Measurements from ENCODE around the gene PDPR.
"Not testable (repeated sequence)": the region's sequence is repeated elsewhere in the genome, so short reads cannot be mapped to it uniquely, and the experiment has no call there.

PDPR gene

DNA sequence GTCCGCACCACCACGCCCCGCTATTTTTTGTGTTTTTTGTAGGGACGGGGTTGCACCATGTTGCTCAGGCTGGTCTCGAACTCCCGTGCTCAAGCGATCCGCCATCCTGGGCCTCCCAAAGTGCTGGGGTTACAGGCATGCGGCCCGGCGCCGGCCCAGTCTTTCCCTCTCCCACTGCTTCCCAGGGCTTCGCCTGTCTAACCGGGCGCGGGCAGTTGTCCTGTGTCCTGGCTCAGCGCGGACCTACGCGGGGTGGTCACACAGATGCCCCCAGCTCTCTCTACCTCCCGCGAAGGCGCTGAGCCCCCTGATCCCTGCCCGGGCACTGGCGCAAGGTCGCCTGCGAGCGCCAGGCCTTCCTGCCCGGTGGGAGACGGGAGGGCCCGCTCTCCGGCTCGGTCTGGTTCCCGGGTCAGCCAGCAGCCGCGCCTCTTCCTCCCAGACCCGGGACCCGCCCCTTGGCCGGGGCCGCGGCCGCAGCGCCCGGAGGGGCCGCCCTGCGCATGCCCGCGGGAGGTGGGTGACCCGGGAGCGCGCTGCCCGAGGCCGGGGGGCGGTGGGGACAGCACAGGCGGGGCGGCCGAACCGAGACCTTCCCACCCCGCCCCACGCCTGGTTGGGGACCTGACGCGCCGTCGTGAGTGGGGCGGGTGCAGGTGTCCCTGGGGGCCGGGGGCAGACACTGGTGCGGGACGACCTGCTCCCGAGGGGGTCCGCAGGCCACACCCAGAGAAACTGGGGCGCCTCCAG is 73.9 kb downstream of the PDPR start:
- Histone ChIP-seq H3K27ac (peak overlapping the region in 1 of 2 donors; percentile 80), H3K4me3 (peak overlapping the region; percentile 67)
- DNase-seq (ENCODE audit: low spot score) = not testable (repeated sequence)

DNA sequence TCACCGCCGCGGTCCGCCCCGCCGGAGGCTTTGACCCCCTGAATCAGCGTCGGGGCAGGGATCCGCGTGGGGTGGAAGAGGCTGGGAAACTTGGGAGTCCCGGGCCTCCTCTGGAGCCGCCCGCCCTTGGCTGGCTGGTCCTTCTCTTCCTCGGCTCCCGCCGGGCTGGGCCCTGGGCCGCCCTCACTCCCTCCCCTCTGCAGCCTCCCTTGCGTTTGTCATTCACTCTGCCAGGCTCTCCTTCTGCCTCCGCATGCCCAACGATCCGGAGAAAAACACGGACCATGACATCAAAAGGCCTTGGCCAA is 74.4 kb downstream of the PDPR start:
- Histone ChIP-seq H3K27ac (peak overlapping the region in 1 of 2 donors; percentile 80), H3K4me3 (peak overlapping the region; percentile 67)
- peak; percentile 62 for DNase-seq (ENCODE audit: low spot score)

DNA sequence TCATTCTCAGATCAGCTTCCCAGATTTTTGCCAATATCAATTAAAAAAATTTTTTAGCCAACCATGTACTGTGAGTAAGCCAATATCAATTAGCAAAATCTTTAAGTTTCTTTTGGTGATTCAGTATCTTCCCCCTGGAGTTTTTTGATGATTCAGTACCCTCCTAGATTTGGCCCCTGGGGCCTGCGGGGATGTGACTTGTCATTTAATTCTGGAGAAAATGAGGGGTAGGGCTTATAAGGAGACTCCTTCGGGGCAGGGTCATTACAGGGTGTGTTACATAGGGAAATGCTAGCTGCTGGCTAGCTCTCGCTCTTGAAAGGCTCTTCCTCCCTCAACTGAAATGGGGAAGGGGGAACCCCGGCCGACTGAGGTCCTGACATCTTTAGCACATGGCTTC is 76.4 kb downstream of the PDPR start:
- not testable (repeated sequence) for H3K27ac ChIP-seq; H3K4me3 ChIP-seq; DNase-seq (ENCODE audit: low spot score)

DNA sequence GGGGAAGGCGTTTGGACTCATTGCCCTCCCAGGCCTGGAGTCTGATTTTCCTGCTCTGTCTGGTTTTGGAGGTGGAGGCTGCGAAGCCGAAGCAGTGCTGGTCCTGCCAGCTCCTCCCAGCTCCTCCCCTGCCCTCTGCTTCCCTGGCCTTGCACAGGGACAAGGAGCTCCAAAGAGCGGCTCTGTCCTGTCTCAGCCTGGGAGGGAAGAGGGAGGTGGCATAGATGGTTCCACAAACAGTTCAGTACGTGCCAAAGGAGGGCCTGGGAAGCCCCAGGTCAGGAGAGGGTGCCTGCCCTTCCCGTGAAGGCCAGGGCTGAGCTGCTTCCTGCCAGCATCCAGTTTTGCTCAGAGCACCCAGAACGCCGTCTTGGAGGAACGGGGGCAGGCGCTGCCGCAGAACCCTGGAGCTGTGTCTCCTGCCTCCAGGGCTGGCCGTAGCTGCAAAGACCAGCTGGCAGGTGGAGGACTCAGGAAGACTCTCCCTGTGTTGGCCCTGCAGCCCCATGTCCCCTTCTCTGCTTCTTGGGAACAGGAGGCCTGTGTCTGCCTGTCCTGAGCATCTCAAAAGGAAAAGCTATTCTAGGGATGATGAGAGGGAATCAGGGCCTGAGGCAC is 82.7 kb downstream of the PDPR start:
- H3K27ac ChIP-seq = not testable (repeated sequence)

DNA sequence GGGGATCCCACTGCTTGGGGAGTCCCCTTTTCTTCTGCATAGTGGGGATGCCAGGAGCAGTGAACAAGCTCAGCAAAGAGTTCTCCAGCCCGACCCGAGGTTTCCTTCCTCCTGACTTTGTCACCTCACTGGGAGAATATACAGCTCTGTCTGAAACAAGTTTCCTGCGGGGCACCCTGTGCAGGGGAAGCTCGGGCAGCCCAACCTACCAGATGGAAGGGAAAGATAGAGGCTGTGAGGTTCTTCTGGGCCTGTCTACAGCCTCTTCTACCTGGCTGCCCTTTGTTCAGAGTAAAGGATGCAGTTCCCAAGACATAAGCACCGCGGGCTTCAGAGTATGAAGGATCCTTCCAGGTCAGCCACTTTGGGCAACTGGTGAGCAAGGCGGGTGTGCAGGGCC is 83.5 kb downstream of the PDPR start:
- not testable (repeated sequence) for H3K27ac ChIP-seq; DNase-seq (ENCODE audit: low spot score)

More for the DNA sequence above, 82.7 kb downstream of the PDPR start:
- not testable (repeated sequence) for H3K4me3 ChIP-seq; DNase-seq (ENCODE audit: low spot score)

DNA sequence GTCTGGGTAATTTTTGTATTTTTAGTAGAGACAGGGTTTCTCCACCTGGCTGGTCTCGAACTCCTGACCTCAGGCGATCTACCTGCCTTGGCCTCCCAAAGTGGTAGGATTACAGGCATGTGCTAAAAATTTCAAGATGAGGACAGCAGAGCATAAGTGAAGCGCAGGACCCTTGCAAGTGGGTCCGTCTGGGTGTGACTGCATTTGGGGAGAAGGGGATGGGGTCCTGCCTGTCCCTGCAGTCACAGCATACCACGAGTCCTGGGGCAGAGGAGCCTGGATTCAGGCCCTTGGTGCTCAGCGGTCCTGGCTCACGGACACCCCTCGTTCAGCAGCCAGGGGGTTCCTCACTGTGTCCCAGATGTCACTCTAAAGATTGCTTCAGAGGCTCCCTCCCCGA is 84.1 kb downstream of the PDPR start:
- not testable (repeated sequence) for DNase-seq (ENCODE audit: low spot score); H3K4me3 ChIP-seq; H3K27ac ChIP-seq

More for the DNA sequence above, 83.5 kb downstream of the PDPR start:
- H3K4me3 ChIP-seq = not testable (repeated sequence)

DNA sequence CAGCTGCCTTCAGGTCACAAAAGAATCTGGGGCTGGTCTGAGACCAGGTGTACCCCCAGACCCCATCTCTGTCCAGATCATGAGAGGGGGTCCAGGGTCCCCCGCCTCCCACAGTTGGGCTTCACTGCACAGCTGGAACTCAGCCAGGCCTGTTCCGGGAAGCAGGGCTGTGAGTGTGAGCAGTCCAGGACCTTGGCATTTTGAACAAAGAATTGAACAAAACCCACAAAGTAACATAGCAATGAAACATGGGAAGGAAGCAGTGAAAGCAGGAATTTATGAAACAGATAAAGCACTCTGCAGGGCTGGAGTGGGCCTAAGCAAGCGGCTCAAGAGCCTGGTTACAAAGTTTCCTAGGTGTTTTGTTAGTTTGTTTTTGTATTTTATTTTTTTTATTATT is 84.5 kb downstream of the PDPR start:
- DNase-seq (ENCODE audit: low spot score); H3K27ac ChIP-seq; H3K4me3 ChIP-seq: not testable (repeated sequence)

DNA sequence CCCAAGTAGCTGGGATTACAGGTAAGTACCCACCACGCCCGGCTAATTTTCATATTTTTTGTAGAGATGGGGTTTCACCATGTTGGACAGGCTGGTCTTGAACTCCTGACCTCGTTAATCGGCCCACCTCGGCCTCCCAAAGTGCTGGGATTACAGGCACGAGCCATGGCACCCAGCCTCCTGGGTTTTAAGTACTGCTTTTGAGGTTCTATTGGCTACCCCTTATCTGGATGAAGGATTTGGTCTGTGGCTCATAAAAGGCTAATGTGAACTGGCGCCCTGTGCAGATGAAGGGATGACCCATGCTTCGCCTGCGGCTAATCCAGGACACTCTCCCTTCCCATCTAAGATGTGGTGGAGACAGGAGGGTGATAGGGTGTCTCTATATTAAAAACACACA is 85.0 kb downstream of the PDPR start:
- not testable (repeated sequence) for H3K4me3 ChIP-seq; H3K27ac ChIP-seq; DNase-seq (ENCODE audit: low spot score)

DNA sequence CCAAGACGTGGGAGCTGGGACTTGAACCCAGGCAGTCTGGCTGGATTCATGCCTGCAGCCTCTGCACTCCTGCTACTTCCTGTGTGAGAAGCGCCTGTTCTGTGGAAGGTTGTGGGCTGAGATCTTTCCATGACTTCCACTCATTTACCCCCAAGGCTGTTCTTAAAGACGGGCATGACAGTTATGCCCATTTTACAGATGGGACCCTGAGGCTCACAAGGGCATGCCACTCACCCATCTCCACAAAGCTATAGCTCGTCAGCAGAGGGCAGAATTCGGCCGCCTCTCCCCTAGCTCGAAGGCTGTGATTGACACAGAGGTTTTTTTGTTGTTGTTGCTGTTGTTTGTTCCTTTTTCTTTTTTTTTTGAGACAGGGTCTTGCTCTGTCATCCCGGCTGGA is 85.9 kb downstream of the PDPR start:
- H3K27ac ChIP-seq; H3K4me3 ChIP-seq; DNase-seq (ENCODE audit: low spot score): not testable (repeated sequence)

DNA sequence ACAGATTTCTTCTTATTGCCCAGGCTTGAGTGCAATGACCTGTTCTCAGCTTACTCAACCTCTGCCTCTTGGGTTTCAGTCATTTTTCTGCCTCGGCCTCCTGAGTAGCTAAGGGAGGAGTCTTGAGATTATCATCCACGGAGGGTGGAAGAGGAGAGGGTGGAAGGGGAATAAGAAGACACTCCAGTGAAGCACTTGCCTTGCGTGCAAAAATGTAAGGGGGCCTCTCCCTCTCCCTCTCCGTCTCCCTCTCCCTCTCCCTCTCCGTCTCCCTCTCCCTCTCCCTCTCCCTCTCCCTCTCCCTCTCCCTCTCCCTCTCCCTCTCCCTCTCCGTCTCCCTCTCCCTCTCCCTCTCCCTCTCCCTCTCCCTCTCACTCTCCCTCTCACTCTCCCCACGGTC is 89.4 kb downstream of the PDPR start:
- H3K4me3 ChIP-seq; H3K27ac ChIP-seq; DNase-seq (ENCODE audit: low spot score): not testable (repeated sequence)

DNA sequence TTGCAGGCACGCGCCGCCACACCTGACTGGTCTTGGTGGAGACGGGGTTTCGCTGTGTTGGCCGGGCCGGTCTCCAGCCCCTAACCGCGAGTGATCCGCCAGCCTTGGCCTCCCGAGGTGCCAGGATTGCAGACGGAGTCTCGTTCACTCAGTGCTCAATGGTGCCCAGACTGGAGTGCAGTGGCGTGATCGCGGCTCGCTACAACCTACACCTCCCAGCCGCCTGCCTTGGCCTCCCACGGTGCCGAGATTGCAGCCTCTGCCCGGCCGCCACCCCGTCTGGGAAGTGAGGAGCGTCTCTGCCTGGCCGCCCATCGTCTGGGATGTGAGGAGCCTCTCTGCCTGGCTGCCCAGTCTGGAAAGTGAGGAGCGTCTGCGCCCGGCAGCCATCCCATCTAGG is 89.9 kb downstream of the PDPR start:
- not testable (repeated sequence) for H3K4me3 ChIP-seq; DNase-seq (ENCODE audit: low spot score); H3K27ac ChIP-seq

DNA sequence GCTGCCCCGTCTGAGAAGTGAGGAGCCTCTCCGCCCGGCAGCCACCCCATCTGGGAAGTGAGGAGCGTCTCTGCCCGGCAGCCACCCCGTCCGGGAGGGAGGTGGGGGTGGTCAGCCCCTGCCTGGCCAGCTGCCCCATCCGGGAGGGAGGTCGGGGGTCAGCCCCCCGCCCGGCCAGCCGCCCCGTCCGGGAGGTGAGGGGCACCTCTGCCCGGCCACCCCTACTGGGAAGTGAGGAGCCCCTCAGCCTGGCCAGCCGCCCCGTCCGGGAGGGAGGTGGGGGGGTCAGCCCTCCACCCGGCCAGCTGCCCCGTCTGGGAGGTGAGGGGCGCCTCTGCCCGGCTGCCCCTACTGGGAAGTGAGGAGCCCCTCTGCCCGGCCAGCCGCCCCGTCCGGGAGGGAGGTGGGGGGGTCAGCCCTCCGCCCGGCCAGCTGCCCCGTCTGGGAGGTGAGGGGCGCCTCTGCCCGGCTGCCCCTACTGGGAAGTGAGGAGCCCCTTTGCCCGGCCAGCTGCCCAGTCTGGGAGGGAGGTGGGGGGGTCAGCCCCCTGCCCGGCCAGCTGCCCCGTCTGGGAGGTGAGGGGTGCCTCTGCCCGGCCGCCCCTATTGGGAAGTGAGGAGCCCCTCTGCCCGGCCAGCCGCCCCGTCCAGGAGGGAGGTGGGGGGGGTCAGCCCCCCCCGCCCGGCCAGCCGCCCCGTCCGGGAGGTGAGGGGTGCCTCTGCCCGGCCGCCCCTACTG is 90.7 kb downstream of the PDPR start:
- not testable (repeated sequence) for DNase-seq (ENCODE audit: low spot score); H3K27ac ChIP-seq; H3K4me3 ChIP-seq

DNA sequence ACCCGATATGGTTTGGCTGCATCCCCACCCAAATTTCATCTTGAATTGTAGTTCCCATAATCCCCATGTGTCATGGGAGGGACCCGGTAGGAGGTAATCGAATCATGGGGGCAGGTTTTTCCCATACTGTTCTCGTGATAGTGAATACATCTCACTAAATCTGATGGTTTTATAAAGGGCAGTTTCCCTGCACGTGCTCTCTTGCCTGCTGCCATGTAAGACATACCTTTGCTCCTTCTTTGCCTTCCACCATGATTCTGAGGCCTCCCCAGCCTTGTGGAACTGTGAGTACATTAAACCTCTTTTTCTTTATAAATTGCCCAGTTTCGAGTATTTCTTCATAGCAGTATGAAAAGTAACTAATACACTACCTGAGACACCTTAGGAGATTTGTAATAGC is 92.2 kb downstream of the PDPR start:
- H3K27ac ChIP-seq; H3K4me3 ChIP-seq; DNase-seq (ENCODE audit: low spot score): not testable (repeated sequence)

All from coronary artery (tissue), 2 donors.